ACHN (cell line): ENCODE measurements around the gene CPNE6.

Source experiments
- DNase-seq: peaks from one replicate; pipeline ENCODE4 v3.0.0-alpha.2; 2015
- in situ Hi-C: cut with HindIII; loops from 2 replicates; pipeline ENCODE4 v1.10.0; 2017; ENCODE audit warnings: low sequenced_read_pairs, low pct_ligation_motif_present, low pct_unique_long_range_greater_than_20kb

CPNE6 gene

DNA sequence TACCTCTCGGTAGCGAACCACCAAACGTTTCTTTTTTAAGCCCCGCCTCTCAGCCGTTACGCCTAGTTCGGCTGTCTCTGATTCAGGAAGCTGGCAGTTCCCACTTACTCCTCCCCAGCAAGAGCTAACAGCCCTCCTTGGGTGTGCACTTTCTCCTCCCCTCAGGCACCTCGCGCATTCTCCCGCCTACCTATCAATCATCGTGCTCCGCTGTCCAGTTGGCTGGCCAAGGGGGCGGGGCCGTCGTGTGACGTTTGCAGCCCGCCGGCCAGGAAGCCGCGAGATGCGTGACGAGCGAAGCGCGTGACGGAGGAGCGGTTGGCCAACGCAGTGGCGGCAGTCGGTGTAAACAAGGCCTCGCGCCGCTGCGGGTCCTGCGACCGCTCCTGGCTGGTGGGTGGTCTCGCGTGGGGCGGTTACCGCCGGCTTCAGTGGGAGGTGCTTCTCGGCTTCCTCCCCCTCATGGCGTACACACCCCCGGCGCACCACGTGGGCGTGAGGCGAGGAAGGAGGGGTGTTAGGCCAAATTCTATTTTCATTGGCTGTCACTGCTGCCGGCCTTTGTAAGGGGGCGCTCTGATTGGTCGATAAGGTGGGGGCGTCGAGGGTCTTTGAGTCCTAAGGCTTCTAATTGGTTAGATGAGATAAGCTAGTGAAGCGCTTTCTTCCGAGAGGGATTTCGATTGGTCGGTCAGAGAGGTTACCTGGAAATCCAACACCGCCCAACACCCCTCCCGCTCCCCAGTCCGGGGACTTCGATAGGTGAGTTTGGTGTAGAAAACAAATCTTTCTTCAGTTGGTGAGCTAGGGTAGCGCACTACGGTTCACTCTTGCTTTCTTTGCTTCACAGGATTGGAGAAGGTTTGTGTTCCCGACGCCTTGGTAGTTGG, 43.4 kb downstream of the CPNE6 start, which contains the start of the genes DCAF11 and NRL:
Gene DCAF11, plus strand, starts transcription at position 246 of the 890 bp plus-strand sequence. CDS start 818 bp downstream, outside the sequence.
Gene NRL, minus strand, starts transcription at position 418 of the 890 bp plus-strand sequence. CDS start 32,101 bp downstream, outside the sequence.
- in situ Hi-C loops, result no loop called here
- DNase-seq, result peak; percentile 99

DNA sequence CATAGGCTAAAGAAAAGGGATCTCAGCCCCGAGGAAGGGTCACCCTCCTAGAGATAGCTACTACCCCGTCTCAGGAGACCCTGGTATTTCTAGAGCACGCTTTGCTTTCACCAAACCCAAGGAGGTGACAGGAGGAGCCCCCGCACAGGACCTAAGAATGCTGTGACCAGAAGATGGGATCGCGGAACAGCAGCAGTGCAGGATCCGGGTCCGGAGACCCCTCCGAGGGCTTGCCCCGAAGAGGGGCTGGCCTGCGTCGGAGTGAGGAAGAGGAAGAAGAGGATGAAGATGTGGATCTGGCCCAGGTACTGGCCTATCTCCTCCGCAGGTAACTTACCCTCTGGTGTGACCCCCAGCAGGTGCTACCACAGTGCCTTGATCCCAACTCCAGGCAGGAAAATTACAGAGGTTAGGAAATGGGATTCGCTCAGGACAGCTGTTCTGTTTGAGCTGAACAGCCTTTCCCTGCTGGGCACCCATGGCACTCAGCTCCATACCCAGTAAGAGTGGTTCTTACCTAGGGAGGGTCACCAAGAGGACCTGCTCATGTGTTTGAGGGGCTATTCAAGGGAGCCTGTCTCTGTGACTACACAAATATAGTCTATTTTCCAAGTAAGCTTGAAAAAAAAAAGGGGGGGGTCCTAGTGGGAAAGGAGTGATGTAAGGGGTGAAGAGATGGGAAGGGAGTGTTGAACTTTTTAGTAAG, 44.2 kb downstream of the CPNE6 start:
- in situ Hi-C loops, result no loop called here
- DNase-seq, result no peak

GRCh38 chr14:24116128-24116814, 44.9 kb downstream of the CPNE6 start:
- in situ Hi-C loops, result no loop called here
- no peak for DNase-seq

GRCh38 chr14:24117179-24117578, 45.8 kb downstream of the CPNE6 start:
- in situ Hi-C loops, result no loop called here

GRCh38 chr14:24119691-24120090, 48.3 kb downstream of the CPNE6 start:
- in situ Hi-C loops, result no loop called here
- no peak for DNase-seq

More at GRCh38 chr14:24117179-24117578, 45.8 kb downstream of the CPNE6 start:
- DNase-seq, result no peak

- DNase-seq, result no peak
- in situ Hi-C loops, result no loop called here
These were observed 49.8 kb downstream of the CPNE6 start for GRCh38 chr14:24121210-24121609.

DNA sequence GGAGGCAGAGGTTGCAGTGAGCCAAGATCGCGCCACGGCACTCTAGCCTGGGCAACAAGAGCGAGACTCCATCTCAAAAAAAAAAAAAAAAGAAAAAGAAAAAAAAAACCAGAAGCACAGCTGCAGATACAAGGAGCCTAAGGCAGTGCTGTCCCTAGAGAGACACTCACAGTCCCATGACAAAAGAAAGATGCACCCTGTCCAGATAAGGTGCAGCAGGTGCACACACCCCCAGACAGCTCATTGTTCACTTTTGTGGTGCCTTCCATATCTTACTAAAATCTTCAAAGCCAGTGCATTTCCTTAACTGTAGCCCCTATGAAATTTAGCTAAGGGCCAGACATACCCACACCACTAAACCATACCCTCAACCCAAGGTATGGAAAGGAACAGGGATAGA, 51.1 kb downstream of the CPNE6 start:
- no peak for DNase-seq
- in situ Hi-C loops, result no loop called here

DNA sequence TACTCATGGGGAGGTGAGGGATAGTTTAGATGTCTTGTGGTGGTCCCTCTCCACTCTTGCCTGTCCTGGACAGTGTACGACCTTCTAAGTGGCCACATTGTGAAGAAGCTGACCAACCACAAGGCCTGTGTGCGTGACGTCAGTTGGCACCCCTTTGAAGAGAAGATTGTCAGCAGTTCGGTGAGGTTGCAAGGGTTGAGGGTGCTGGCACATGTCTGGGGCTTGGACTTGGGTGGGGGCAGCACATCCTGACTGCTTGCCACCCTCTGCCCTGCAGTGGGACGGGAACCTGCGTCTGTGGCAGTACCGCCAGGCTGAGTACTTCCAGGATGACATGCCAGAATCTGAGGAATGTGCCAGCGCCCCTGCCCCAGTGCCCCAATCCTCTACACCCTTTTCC, 51.5 kb downstream of the CPNE6 start:
- DNase-seq, result no peak
- in situ Hi-C loops, result no loop called here

- in situ Hi-C loops, result no loop called here
- no peak for DNase-seq
These were observed 52.4 kb downstream of the CPNE6 start for GRCh38 chr14:24123424-24124417.

- in situ Hi-C loops, result no loop called here
- no peak for DNase-seq
These were observed 55.6 kb downstream of the CPNE6 start for GRCh38 chr14:24126939-24127338.

DNA sequence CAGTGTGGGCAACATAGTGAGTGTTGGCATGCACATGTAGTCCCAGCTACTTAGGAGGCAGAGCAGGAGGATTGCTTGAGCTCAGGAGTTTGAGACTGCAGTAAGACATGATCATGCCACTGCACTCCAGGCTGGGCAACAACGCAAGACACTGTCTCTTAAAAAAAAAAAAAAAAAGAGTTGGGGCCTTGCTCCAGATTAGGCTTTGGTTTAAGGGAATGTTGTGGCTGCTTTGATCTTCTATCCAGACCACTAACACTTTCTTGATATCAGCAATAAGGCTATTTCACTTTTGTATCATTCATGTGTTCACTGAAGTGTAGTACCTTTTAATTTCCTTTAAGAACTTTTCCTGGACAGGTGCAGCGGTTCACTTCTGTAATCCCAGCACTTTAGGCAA, 56.3 kb downstream of the CPNE6 start:
- DNase-seq, result no peak
- in situ Hi-C loops, result no loop called here
